Spleen (tissue), 11 donors: Measurements from ENCODE around the gene ITM2C. TPM values are rescaled to one million over a fixed set of nuclear protein-coding genes. Genes with fewer than 3 reads are reported as not detected.

Experiments
- DNase-seq: peaks from one replicate; pipeline ENCODE4 v3.0.0-alpha.2; 2020
- H3K27ac ChIP-seq, 8 donors: fragments of 200-600 bp; sonication (generic) in 7 of 8; 1 replicate in 4 of 8; 2 replicates in 4 of 8; pipeline versions ENCODE4 v1.5.0 to v1.8.0; 2016 to 2021; ENCODE audit warnings: inconsistent platforms in 4 of 8, mild to moderate bottlenecking in 4 of 8, moderate library complexity in 1 of 8
- H3K27me3 ChIP-seq, 7 donors: fragments of 200-600 bp; sonication (generic) in 6 of 7; replicated peaks in 1 of 7; 1 replicate in 4 of 7; 2 replicates in 3 of 7; pipeline versions ENCODE4 v1.5.0 to v1.8.0; 2016 to 2021; ENCODE audit warnings: inconsistent platforms in 3 of 7, mild to moderate bottlenecking in 1 of 7
- H3K36me3 ChIP-seq, 6 donors: fragments of 200-600 bp; sonication (generic) in 5 of 6; 1 replicate in 4 of 6; 2 replicates in 2 of 6; pipeline versions ENCODE4 v1.5.0 to v1.8.0; 2016 to 2021; ENCODE audit warnings: inconsistent platforms in 2 of 6
- H3K4me1 ChIP-seq, 6 donors: fragments of 200-600 bp; sonication (generic) in 5 of 6; 1 replicate in 3 of 6; 2 replicates in 3 of 6; pipeline versions ENCODE4 v1.5.0 to v1.8.0; 2016 to 2021; ENCODE audit warnings: inconsistent platforms in 3 of 6
- H3K4me3 ChIP-seq, 8 donors: fragments of 200-600 bp; sonication (generic) in 7 of 8; 1 replicate in 4 of 8; 2 replicates in 4 of 8; pipeline versions ENCODE4 v1.5.0 to v1.8.0; 2016 to 2021; ENCODE audit warnings: inconsistent platforms in 4 of 8, mild to moderate bottlenecking in 4 of 8, moderate library complexity in 2 of 8
- H3K9me3 ChIP-seq, 8 donors: fragments of 200-600 bp; sonication (generic) in 7 of 8; 1 replicate in 4 of 8; 2 replicates in 4 of 8; pipeline versions ENCODE4 v1.5.0 to v1.8.0; 2016 to 2021; ENCODE audit warnings: inconsistent platforms in 4 of 8
- CTCF ChIP-seq, 11 experiments: fragments of 200-600 bp in 7 of 11; fragments of 450-650 bp in 4 of 11; sonication (generic) in 4 of 11; IDR thresholded peaks in 8 of 11; conservative IDR thresholded peaks in 3 of 11; 1 replicate in 7 of 11; 2 replicates in 4 of 11; pipeline versions ENCODE4 v1.4.0 to v1.8.0; 2016 to 2021; ENCODE audit warnings: antibody characterized with exemption in 11 of 11, inconsistent platforms in 4 of 11, mild to moderate bottlenecking in 1 of 11
- POLR2A ChIP-seq, 3 donors: fragments of 450-650 bp; IDR thresholded peaks; one replicate each; pipeline ENCODE4 v1.5.1; 2017; ENCODE audit warnings: antibody characterized with exemption in 3 of 3, mild to moderate bottlenecking in 1 of 3
- POLR2AphosphoS5 ChIP-seq, 3 donors: sonication (generic); formaldehyde crosslinking; IDR thresholded peaks; one replicate each; pipeline ENCODE4 v1.5.1; 2017; ENCODE audit warnings: antibody characterized with exemption in 3 of 3
- WGBS, 5 donors: extraction: QIAGEN DNeasy Blood & Tissue Kit in 3 of 5; methylation state at CpG; one replicate each; pipeline versions ENCODE4 v1.1.5 to v1.1.7; 2013 to 2018; 5-methylcytosine and 5-hydroxymethylcytosine counted together
- intact Hi-C: fragments of 100-400 bp; cut with DNase I; formaldehyde crosslinking; loops from one replicate; pipeline ENCODE4 v1.15.0; 2023; ENCODE audit warnings: low total_unique reads
- polyA plus RNA-seq, 3 donors: library from polyadenylated mRNA; stranded (reverse); fragments of 200-250 nt; gene quantifications; one replicate each; pipeline ENCODE4 v1.2.1, GENCODE V29; 2013
- total RNA-seq, 7 donors: library from RNA; depleted of rRNA in 3 of 7; stranded (reverse); fragments of >200 nt in 3 of 7; fragmentation: NEBNext Ultra II Directional in 4 of 7; extraction: Animal tissue kit (Norgen Biotek cat#: 25700) in 4 of 7; gene quantifications; one replicate each; pipeline versions ENCODE4 v1.1.0 to v1.2.1, GENCODE V29; 2016 to 2021
- donor health status: healthy with polysubstance abuse.
- donor health status: DM: no; HTN: no; CAD: no; lungs with moderate emphysema.
- donor health status: DM: no; HTN: no; CAD: no.
- donor health status: Bipolar disorder and iron deficiency.
- donor health status: healthy.
- donor health status: DM: no; HTN: no; CAD: no.
- donor health status: DM: yes; HTN: yes; CAD: no.

The ITM2C gene
- total and polyA plus RNA-seq, 10 donors, result 58.5 to 150 (median 93.7) TPM

DNA sequence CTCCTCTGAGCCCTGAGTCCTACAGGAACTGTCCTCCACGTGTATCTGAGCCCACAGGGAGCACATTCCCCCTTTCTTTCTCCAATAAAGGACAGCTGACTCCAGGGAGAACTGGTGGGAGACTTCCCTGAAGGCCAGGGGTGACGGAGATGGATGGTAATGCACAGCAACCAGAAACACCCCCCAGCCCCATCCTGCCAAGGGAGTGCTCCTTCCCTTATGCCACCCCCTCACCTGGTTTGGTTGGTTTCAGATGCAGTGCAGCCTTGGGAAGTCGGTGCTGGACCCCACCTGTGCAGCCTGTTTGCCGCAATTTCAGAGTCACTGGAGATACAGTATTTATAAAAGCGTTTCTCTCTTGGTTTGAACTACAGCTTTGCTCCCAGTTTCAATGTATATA lies 36.3 kb downstream of the ITM2C start:
- peak; percentile 10 for DNase-seq
- Histone ChIP-seq H3K27me3 (peaks cover 0 to 11% (median 0%) of the 10 kb centered on the region in 7 donors), H3K4me1 (peaks cover 0 to 32% (median 3%) of the 10 kb centered on the region in 6 donors), H3K4me3 (no peak overlapping the region), H3K9me3 (no peaks in the 10 kb centered on the region), H3K36me3 (no peaks in the 10 kb centered on the region), H3K27ac (no peak overlapping the region)
- 71 to 90% (median 78%) methylated on average over 5 of the region's 5 CpGs for WGBS, 5 donors
- intact Hi-C loops, result no loop called here
- TF ChIP-seq POLR2AphosphoS5 (IDR thresholded peaks at IDR 0.05), result no peak
- no peak for TF ChIP-seq CTCF (IDR thresholded peaks at IDR 0.05 in 8 of 11, conservative IDR thresholded peaks at IDR 0.05 in 3 of 11)
- TF ChIP-seq POLR2A (IDR thresholded peaks at IDR 0.05), result no peak

GRCh38 chr2:230902180-230902899 lies 37.6 kb downstream of the ITM2C start:
- intact Hi-C loops, result no loop called here
- TF ChIP-seq POLR2A (IDR thresholded peaks at IDR 0.05) (no peak), CTCF (IDR thresholded peaks at IDR 0.05 in 8 of 11, conservative IDR thresholded peaks at IDR 0.05 in 3 of 11) (peak in 9 of 11 experiments; percentile 22 to 78 (median 52))
- Histone ChIP-seq H3K36me3 (no peaks in the 10 kb centered on the region), H3K27me3 (peaks cover 0 to 11% (median 0%) of the 10 kb centered on the region in 7 donors), H3K4me1 (peaks cover 0 to 29% (median 3%) of the 10 kb centered on the region in 6 donors), H3K27ac (no peak overlapping the region), H3K9me3 (no peaks in the 10 kb centered on the region), H3K4me3 (no peak overlapping the region)
- 35 to 44% (median 38%) methylated on average over 8 of the region's 8 CpGs for whole genome bisulfite sequencing, 5 donors
- peak; percentile 81 for DNase-seq

- TF ChIP-seq POLR2AphosphoS5 (IDR thresholded peaks at IDR 0.05), result no peak
- no peak for TF ChIP-seq POLR2A (IDR thresholded peaks at IDR 0.05)
- no peak for TF ChIP-seq CTCF (IDR thresholded peaks at IDR 0.05 in 8 of 11, conservative IDR thresholded peaks at IDR 0.05 in 3 of 11)
- no peak overlapping the region for H3K4me3 ChIP-seq
- H3K36me3 ChIP-seq, result no peaks in the 10 kb centered on the region
- no peaks in the 10 kb centered on the region for H3K9me3 ChIP-seq
- 90 to 95% (median 92%) methylated on average over 19 of the region's 19 CpGs for WGBS, 5 donors
- DNase-seq, result peak; percentile 51
- no peak overlapping the region for H3K27ac ChIP-seq
- intact Hi-C loops, result no loop called here
- H3K4me1 ChIP-seq, result peaks cover 0 to 32% (median 3%) of the 10 kb centered on the region in 6 donors
- peaks cover 0 to 11% (median 0%) of the 10 kb centered on the region in 7 donors for H3K27me3 ChIP-seq
Measured at GRCh38 chr2:230903231-230904150, 38.7 kb downstream of the ITM2C start.
